WTC11 (cell line): ENCODE measurements around the gene ADAM22. TPM values are rescaled to one million over a fixed set of nuclear protein-coding genes. Genes with fewer than 3 reads are reported as not detected.

Experiments used
- ATAC-seq: fragments of 200-7000 bp; cut with Tn5 transposase; 2 replicates; pipeline ENCODE4 v1.10.0; 2021; ENCODE audit warnings: mild to moderate bottlenecking, moderate library complexity
- CTCF ChIA-PET: fragments of 300-600 bp; sonication (Branson Sonifier 250); formaldehyde crosslinking; loops from one replicate; lab custom pipeline; 2021; ENCODE audit warnings: antibody characterized with exemption; lab: Charles Lee
- POLR2A ChIA-PET: fragments of 350-600 bp; sonication (Branson Sonifier 250); formaldehyde crosslinking; loops from one replicate; lab custom pipeline; 2021; ENCODE audit warnings: antibody characterized with exemption; lab: Charles Lee
- DNase-seq: peaks from one replicate; pipeline ENCODE4 v3.0.0; 2021; ENCODE audit warnings: low spot score
- H3K27ac Mint-ChIP-seq: 2 replicates; pipeline ENCODE4 v1.8.0; 2021; ENCODE audit warnings: mixed read lengths
- H3K27me3 Mint-ChIP-seq: 2 replicates; pipeline ENCODE4 v1.8.0; 2021; ENCODE audit warnings: low read depth, mild to moderate bottlenecking, moderate library complexity, mixed read lengths
- H3K36me3 Mint-ChIP-seq: 2 replicates; pipeline ENCODE4 v1.8.0; 2021; ENCODE audit warnings: mixed read lengths
- H3K4me1 Mint-ChIP-seq: 2 replicates; pipeline ENCODE4 v1.8.0; 2022; ENCODE audit warnings: mixed read lengths
- H3K4me3 Mint-ChIP-seq: 2 replicates; pipeline ENCODE4 v1.8.0; 2021; ENCODE audit warnings: mild to moderate bottlenecking, moderate library complexity, mixed read lengths
- H3K9me3 Mint-ChIP-seq: 2 replicates; pipeline ENCODE4 v1.8.0; 2021; ENCODE audit warnings: mixed read lengths
- CREB1 ChIP-seq: sonication (generic); formaldehyde crosslinking; IDR thresholded peaks from 2 replicates; pipeline ENCODE4 v1.8.0; 2023; ENCODE audit warnings: mild to moderate bottlenecking, missing genetic modification reagents
- MLX ChIP-seq: sonication (generic); formaldehyde crosslinking; IDR thresholded peaks from 2 replicates; pipeline ENCODE4 v1.8.1; 2023; ENCODE audit warnings: mild to moderate bottlenecking, missing genetic modification reagents, moderate library complexity
- NR3C1 ChIP-seq: sonication (generic); formaldehyde crosslinking; conservative IDR thresholded peaks from 2 replicates; pipeline ENCODE4 v1.8.1; 2023; ENCODE audit warnings: low read depth, mild to moderate bottlenecking, missing genetic modification reagents
- PRRX2 ChIP-seq: fragments of 250-450 bp; sonication (Bioruptor Pico); IDR thresholded peaks from 2 replicates; pipeline ENCODE4 v1.8.0; 2021; ENCODE audit warnings: mild to moderate bottlenecking
- total RNA-seq: library from RNA; stranded (reverse); gene quantifications from 3 replicates; pipeline ENCODE4 v1.2.3, GENCODE V29; 2021

Gene ADAM22
- total RNA-seq, 1 experiment from 2014 or later, result 12.4 TPM

- ChIA-PET POLR2A (no interaction called here), CTCF (interaction anchor here (1.0 to 1.4 kb wide), 5 partner anchors 101 to 420 kb away, joined by 4 to 25 read pairs (median 7); no protein-coding TSS in a partner anchor)
- H3K4me3 Mint-ChIP-seq, result no peak overlapping the region
- no peak for TF ChIP-seq PRRX2 (CRISPR knock-in tag)
- TF ChIP-seq CREB1 (CRISPR knock-in tag), result no peak
- TF ChIP-seq NR3C1 (CRISPR knock-in tag), result no peak
- no peak for TF ChIP-seq MLX (CRISPR knock-in tag)
- no peaks in the 10 kb centered on the region for H3K9me3 Mint-ChIP-seq
- H3K36me3 Mint-ChIP-seq, result no peaks in the 10 kb centered on the region
- H3K27ac Mint-ChIP-seq, result no peak overlapping the region
- peaks cover 5% of the 10 kb centered on the region for H3K4me1 Mint-ChIP-seq
- DNase-seq (no peak), ATAC-seq (no peak)
- H3K27me3 Mint-ChIP-seq, result no peaks in the 10 kb centered on the region
Measured at GRCh38 chr7:88244258-88244657, 310.2 kb downstream of the ADAM22 start.

Other genes starting within 250 kb of the ADAM22 start
- gene SLC25A40, start 57.9 kb upstream of the ADAM22 start, total RNA-seq, result 18.1 to 21.9 TPM (median 21.5 TPM) in 3 replicates
- 52.1 to 55.4 TPM (median 54.2 TPM) in 3 replicates for gene DBF4, start 57.8 kb upstream of the ADAM22 start, total RNA-seq